NB4 (cell line): Measurements from ENCODE around the gene CLCF1.
A peak's percentile ranks its signal among the peaks of the same experiment; 100 is the strongest.

ENCODE experiments used
- DNase-seq: peaks from one replicate; pipeline ENCODE4 v3.0.0; 2010; ENCODE audit warnings: low read depth
- H3K4me3 ChIP-seq: one replicate; pipeline ENCODE4 v1.5.1; 2011; ENCODE audit warnings: mild to moderate bottlenecking, low read depth, low read length, moderate library complexity
- MYC ChIP-seq: IDR thresholded peaks from 2 replicates; pipeline ENCODE4 v1.6.1; 2011; ENCODE audit warnings: low read depth, low read length
- POLR2A ChIP-seq: IDR thresholded peaks from 2 replicates; pipeline ENCODE4 v1.6.1; 2011; ENCODE audit warnings: mild to moderate bottlenecking; ENCODE audit not compliant: insufficient read length; ENCODE audit errors: extremely low read depth
- TF ChIP-seq, protein P1 (sequence below): IDR thresholded peaks from 2 replicates; pipeline ENCODE4 v1.6.1; 2011; ENCODE audit warnings: low read depth, low read length
- TF ChIP-seq, protein P2 (sequence below): IDR thresholded peaks from one replicate; pipeline ENCODE4 v1.5.1; 2012; ENCODE audit warnings: low read depth, low read length

Gene CLCF1

DNA sequence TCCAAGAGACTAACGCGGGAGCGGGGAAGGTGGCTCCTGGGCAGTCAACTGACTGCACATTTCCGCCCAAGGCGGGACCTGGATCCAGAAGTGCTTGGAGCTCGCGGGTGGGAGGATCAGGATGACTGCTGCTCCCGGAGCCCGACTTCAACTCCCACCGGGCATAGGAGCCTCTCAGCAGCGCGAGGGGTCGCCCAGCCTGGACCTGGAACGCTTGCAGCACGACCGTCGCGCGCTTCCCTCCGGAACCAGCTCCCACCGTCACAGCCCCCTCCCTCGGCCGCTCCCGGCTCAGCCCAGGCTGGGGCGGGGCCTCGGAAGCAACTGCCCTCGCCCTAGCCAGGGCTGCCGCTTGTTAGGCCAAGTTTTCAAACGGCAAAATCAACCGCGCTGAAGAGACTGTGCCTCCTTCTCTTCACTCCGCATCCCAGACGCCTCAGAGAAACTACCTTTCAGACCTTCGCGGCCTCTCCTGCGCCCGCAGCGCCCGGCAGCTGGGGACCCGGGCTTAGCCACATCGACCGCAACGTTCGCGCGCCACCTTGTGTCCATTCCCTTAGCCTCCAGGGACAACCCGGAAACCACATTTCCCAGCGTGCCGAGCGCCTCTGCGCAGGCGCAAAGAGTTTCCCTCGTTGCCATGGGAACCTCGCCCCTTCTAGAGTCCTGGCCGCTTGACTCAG is 56.1 kb downstream of the CLCF1 start:
- peak overlapping the region; percentile 77 for H3K4me3 ChIP-seq
- DNase-seq, result peak; percentile 97
- TF ChIP-seq MYC, result peak; percentile 75
- TF ChIP-seq POLR2A, result peak; percentile 47
- TF ChIP-seq, protein P1, sequence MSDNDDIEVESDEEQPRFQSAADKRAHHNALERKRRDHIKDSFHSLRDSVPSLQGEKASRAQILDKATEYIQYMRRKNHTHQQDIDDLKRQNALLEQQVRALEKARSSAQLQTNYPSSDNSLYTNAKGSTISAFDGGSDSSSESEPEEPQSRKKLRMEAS, result peak; percentile 58
- TF ChIP-seq, protein P2, sequence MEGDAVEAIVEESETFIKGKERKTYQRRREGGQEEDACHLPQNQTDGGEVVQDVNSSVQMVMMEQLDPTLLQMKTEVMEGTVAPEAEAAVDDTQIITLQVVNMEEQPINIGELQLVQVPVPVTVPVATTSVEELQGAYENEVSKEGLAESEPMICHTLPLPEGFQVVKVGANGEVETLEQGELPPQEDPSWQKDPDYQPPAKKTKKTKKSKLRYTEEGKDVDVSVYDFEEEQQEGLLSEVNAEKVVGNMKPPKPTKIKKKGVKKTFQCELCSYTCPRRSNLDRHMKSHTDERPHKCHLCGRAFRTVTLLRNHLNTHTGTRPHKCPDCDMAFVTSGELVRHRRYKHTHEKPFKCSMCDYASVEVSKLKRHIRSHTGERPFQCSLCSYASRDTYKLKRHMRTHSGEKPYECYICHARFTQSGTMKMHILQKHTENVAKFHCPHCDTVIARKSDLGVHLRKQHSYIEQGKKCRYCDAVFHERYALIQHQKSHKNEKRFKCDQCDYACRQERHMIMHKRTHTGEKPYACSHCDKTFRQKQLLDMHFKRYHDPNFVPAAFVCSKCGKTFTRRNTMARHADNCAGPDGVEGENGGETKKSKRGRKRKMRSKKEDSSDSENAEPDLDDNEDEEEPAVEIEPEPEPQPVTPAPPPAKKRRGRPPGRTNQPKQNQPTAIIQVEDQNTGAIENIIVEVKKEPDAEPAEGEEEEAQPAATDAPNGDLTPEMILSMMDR, result peak; percentile 72

DNA sequence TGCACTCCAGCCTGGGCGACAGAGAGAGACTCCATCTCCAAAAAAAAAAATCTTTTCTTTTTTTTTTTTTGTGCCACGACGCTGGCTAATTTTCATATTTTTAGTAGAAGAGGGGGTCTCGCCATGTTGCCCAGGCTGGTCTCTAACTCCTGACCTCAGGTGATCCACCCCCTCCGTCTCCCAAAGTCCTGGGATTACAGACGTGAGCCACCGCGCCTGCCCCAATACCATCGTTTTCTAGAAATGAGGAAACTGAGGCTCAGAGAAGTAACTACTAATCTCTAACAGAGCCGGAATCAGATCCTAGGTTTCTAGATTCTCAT is 56.6 kb downstream of the CLCF1 start:
- peak overlapping the region; percentile 77 for H3K4me3 ChIP-seq
- DNase-seq, result no peak
- no peak for TF ChIP-seq MYC

DNA sequence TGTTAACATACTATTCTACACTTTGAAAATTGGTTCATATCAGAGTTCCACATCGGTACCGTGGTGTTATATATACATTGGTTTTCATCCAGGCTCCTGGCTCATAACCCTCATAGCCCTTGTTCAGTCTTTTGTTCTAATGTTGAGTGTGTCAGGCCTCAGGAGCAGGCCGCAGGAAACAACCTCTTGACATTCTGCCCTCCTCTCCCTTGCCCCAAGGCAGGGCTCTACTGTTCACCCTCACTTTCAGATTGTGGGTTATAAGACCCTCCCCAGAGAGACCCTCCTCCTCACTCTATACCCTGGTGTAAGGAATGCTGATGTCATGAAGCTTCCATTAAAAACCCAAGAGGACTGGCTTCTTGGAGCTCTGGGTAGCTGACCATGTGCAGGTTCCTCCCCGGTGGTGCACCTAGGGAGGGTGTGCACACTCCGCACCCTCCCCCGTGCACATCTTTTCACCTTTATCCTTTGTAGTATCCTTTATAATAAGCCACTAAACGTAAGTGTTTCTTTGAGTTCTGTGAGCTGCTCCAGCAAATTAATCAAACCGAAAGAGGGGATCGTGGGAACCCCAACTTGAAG is 58.0 kb downstream of the CLCF1 start:
- H3K4me3 ChIP-seq, result no peak overlapping the region
- no peak for DNase-seq
- no peak for TF ChIP-seq POLR2A
- TF ChIP-seq, protein P2, result no peak
- TF ChIP-seq MYC, result no peak
- TF ChIP-seq, protein P1, result no peak

DNA sequence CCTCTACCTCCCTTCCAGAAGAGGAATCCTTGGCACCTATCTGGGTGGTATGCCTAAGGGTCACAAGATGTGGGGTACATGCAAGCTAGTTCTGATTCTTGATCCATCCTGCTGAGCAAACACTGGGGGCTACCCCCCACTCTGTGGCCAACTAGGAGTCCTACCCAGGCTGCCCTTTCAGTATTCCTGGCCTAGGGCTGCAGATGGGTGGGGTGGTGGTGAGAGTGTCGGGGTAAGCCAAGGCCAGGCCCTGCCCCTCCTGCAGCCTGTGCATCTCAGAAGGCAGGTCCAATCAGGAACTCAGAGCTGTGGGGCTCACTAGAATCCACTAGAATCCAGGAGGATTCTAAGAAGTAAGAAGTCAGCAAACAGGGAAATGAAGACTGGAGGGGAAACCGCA is 59.2 kb downstream of the CLCF1 start:
- TF ChIP-seq MYC (no peak), POLR2A (no peak)
- TF ChIP-seq, protein P2, result no peak
- TF ChIP-seq, protein P1, result no peak

More for the DNA sequence above, 59.2 kb downstream of the CLCF1 start:
- DNase-seq, result no peak
- H3K4me3 ChIP-seq, result no peak overlapping the region
